OCI-LY7 (cell line): ENCODE results near the gene GPC4. TPM values are rescaled to one million over a fixed set of nuclear protein-coding genes. Genes with fewer than 3 reads are reported as not detected.
A peak's percentile ranks its signal among the peaks of the same experiment; 100 is the strongest.

Experiments used
- BruUV-seq: library from RNA; stranded (reverse); fragments of 400-500 nt; replicated peaks from 2 replicates; lab custom pipeline; 2021; lab: Mats Ljungman, UMichigan
- CTCF ChIA-PET: fragments of 300-600 bp; sonication (Branson Sonifier 250); formaldehyde crosslinking; loops from one replicate; lab custom pipeline; 2022; ENCODE audit warnings: antibody characterized with exemption; ENCODE audit not compliant: unreplicated experiment; lab: Charles Lee
- POLR2A ChIA-PET: fragments of 300-600 bp; sonication (Branson Sonifier 250); formaldehyde crosslinking; loops from one replicate; lab custom pipeline; 2022; ENCODE audit warnings: antibody characterized with exemption; lab: Charles Lee
- DNase-seq: peaks from one replicate; pipeline ENCODE4 v3.0.0-alpha.2; 2015; ENCODE audit warnings: low spot score
- H2AFZ ChIP-seq: fragments of 200-600 bp; sonication (generic), shearing (Covaris generic); 2 replicates; pipeline ENCODE4 v1.6.1; 2014; ENCODE audit warnings: mild to moderate bottlenecking, antibody characterized with exemption, low read length, moderate library complexity
- H3K27ac ChIP-seq: fragments of 200-600 bp; sonication (generic); 2 replicates; pipeline ENCODE4 v1.5.1; 2014; ENCODE audit warnings: mixed run types, low read depth, mild to moderate bottlenecking, moderate library complexity, low read length, inconsistent platforms; ENCODE audit not compliant: poor library complexity, severe bottlenecking
- H3K36me3 ChIP-seq: fragments of 200-600 bp; sonication (generic); 2 replicates; pipeline ENCODE4 v1.6.1; 2014; ENCODE audit warnings: mild to moderate bottlenecking, antibody characterized with exemption, low read length, moderate library complexity, mixed read lengths; ENCODE audit not compliant: insufficient read depth
- H3K4me1 ChIP-seq: fragments of 200-600 bp; sonication (generic); 2 replicates; pipeline ENCODE4 v1.5.1; 2014; ENCODE audit warnings: mild to moderate bottlenecking, low read length; ENCODE audit not compliant: insufficient read depth, poor library complexity, severe bottlenecking
- H3K4me2 ChIP-seq: fragments of 200-600 bp; sonication (generic); 2 replicates; pipeline ENCODE4 v1.6.1; 2014; ENCODE audit warnings: mild to moderate bottlenecking, low read length
- H3K4me3 ChIP-seq: fragments of 200-600 bp; sonication (generic); 2 replicates; pipeline ENCODE4 v1.5.1; 2014; ENCODE audit warnings: mild to moderate bottlenecking, low read depth, low read length; ENCODE audit not compliant: poor library complexity, severe bottlenecking
- H3K79me2 ChIP-seq: fragments of 200-600 bp; sonication (generic); 2 replicates; pipeline ENCODE4 v1.6.1; 2016; ENCODE audit warnings: low read depth, mild to moderate bottlenecking, low read length, moderate library complexity, mixed read lengths; ENCODE audit not compliant: insufficient read depth
- H3K9me2 ChIP-seq: fragments of 200-600 bp; sonication (generic); 2 replicates; pipeline ENCODE4 v1.6.1; 2016; ENCODE audit warnings: mild to moderate bottlenecking, low read length, mixed read lengths; ENCODE audit not compliant: insufficient read depth
- H3K9me3 ChIP-seq: fragments of 200-600 bp; sonication (generic); 2 replicates; pipeline ENCODE4 v1.6.1; 2014; ENCODE audit warnings: mild to moderate bottlenecking, mixed run types, low read length, mixed read lengths
- H4K20me1 ChIP-seq: fragments of 200-600 bp; sonication (generic); 2 replicates; pipeline ENCODE4 v1.6.1; 2014; ENCODE audit warnings: mild to moderate bottlenecking, antibody characterized with exemption, low read length, moderate library complexity, mixed read lengths; ENCODE audit not compliant: insufficient read depth
- CTCF ChIP-seq: fragments of 200-600 bp; sonication (generic); conservative IDR thresholded peaks from 2 replicates; pipeline ENCODE4 v1.5.1; 2014; ENCODE audit warnings: mild to moderate bottlenecking, antibody characterized with exemption, low read length, moderate library complexity, mixed read lengths
- EZH2phosphoT487 ChIP-seq: fragments of 200-600 bp; sonication (generic); IDR thresholded peaks from 2 replicates; pipeline ENCODE4 v1.6.1; 2018; ENCODE audit warnings: low read depth, borderline replicate concordance, mild to moderate bottlenecking, mixed run types, antibody characterized with exemption, low read length, moderate library complexity, mixed read lengths
- intact Hi-C: fragments of 100-400 bp; cut with micrococcal nuclease; formaldehyde crosslinking; loops from one replicate; pipeline ENCODE4 v1.10.0; 2022; ENCODE audit not compliant: unreplicated experiment
- total RNA-seq, 2 experiments: library from RNA; depleted of rRNA in 1 of 2; stranded (reverse); fragments of >200 nt in 1 of 2; shearing (Covaris generic) in 1 of 2; gene quantifications; 2 replicates each; pipeline ENCODE4 v1.2.3, GENCODE V29; 2014 to 2022

Gene GPC4
- total RNA-seq, 2 experiments from 2014 or later = not detected

GRCh38 chrX:133366735-133367134, 48.6 kb downstream of the GPC4 start:
- ChIA-PET CTCF (no interaction called here), POLR2A (no interaction called here)
- H3K36me3 ChIP-seq = no peaks in the 10 kb centered on the region
- H3K9me3 ChIP-seq = no peaks in the 10 kb centered on the region
- intact Hi-C loops = no loop called here
- no peaks in the 10 kb centered on the region for H4K20me1 ChIP-seq
- TF ChIP-seq EZH2phosphoT487 (no peak), CTCF (no peak)
- no peak overlapping the region for H2AFZ ChIP-seq
- H3K4me2 ChIP-seq = no peak overlapping the region
- no TSS peak for BruUV-seq
- no peaks in the 10 kb centered on the region for H3K9me2 ChIP-seq
- H3K79me2 ChIP-seq = no peaks in the 10 kb centered on the region
- no peak for DNase-seq
- no peaks in the 10 kb centered on the region for H3K4me1 ChIP-seq
- no peak overlapping the region for H3K27ac ChIP-seq
- no peak overlapping the region for H3K4me3 ChIP-seq

- no peaks in the 10 kb centered on the region for H4K20me1 ChIP-seq
- no TSS peak for BruUV-seq
- H3K4me3 ChIP-seq = no peak overlapping the region
- H3K27ac ChIP-seq = no peak overlapping the region
- ChIA-PET CTCF (no interaction called here), POLR2A (no interaction called here)
- no peaks in the 10 kb centered on the region for H3K9me3 ChIP-seq
- DNase-seq = no peak
- no peaks in the 10 kb centered on the region for H3K79me2 ChIP-seq
- no peaks in the 10 kb centered on the region for H3K9me2 ChIP-seq
- H3K4me1 ChIP-seq = no peaks in the 10 kb centered on the region
- TF ChIP-seq CTCF = no peak
- no peak for TF ChIP-seq EZH2phosphoT487
- no peak overlapping the region for H2AFZ ChIP-seq
- H3K4me2 ChIP-seq = no peak overlapping the region
- H3K36me3 ChIP-seq = no peaks in the 10 kb centered on the region
- intact Hi-C loops = no loop called here
These were observed 49.2 kb downstream of the GPC4 start for GRCh38 chrX:133365871-133366611.

- intact Hi-C loops = no loop called here
- Histone ChIP-seq H3K36me3 (no peaks in the 10 kb centered on the region), H4K20me1 (no peaks in the 10 kb centered on the region), H3K79me2 (no peaks in the 10 kb centered on the region), H3K27ac (no peak overlapping the region), H2AFZ (peak overlapping the region; percentile 54; the same call in 1 of the 2 replicates), H3K4me2 (no peak overlapping the region), H3K4me3 (no peak overlapping the region), H3K4me1 (no peaks in the 10 kb centered on the region), H3K9me2 (no peaks in the 10 kb centered on the region), H3K9me3 (no peaks in the 10 kb centered on the region)
- CTCF ChIA-PET = no interaction called here
- no TSS peak for BruUV-seq
- DNase-seq = no peak
- TF ChIP-seq EZH2phosphoT487 = no peak
- no peak for TF ChIP-seq CTCF
- POLR2A ChIA-PET = no interaction called here
These were observed 50.4 kb downstream of the GPC4 start for GRCh38 chrX:133364865-133365264.
